Retinal pigment epithelial cell (primary cell): Measurements from ENCODE around the gene FLT3.

Source experiments
- DNase-seq: peaks from one replicate; pipeline ENCODE4 v3.0.0-alpha.2; 2010; ENCODE audit warnings: low read depth
- H3K4me3 ChIP-seq: 2 replicates; pipeline ENCODE4 v1.5.1; 2011; ENCODE audit warnings: mild to moderate bottlenecking, low read length, control low read depth, moderate library complexity
- CTCF ChIP-seq: conservative IDR thresholded peaks from 2 replicates; pipeline ENCODE4 v1.5.1; 2011; ENCODE audit warnings: low read depth, low read length, control low read depth, inconsistent platforms

Gene FLT3

GRCh38 chr13:28137596-28137995 is 37.2 kb upstream of the FLT3 start:
- DNase-seq: no peak
- H3K4me3 ChIP-seq: peak overlapping the region; percentile 93
- TF ChIP-seq CTCF: no peak

GRCh38 chr13:28136916-28137315 is 36.5 kb upstream of the FLT3 start:
- DNase-seq: no peak
- TF ChIP-seq CTCF: no peak
- H3K4me3 ChIP-seq: peak overlapping the region; percentile 93

- no peak overlapping the region for H3K4me3 ChIP-seq
- no peak for DNase-seq
- TF ChIP-seq CTCF: no peak
These were observed 31.3 kb upstream of the FLT3 start for GRCh38 chr13:28131646-28132045.

- TF ChIP-seq CTCF: no peak
- DNase-seq: no peak
- no peak overlapping the region for H3K4me3 ChIP-seq
These were observed 29.7 kb upstream of the FLT3 start for GRCh38 chr13:28129911-28130693.

- TF ChIP-seq CTCF: no peak
- no peak for DNase-seq
- no peak overlapping the region for H3K4me3 ChIP-seq
These were observed 28.6 kb upstream of the FLT3 start for GRCh38 chr13:28128926-28129325.

- DNase-seq: no peak
- no peak overlapping the region for H3K4me3 ChIP-seq
- no peak for TF ChIP-seq CTCF
These were observed 27.7 kb upstream of the FLT3 start for GRCh38 chr13:28128030-28128429.

GRCh38 chr13:28121224-28121623 is 20.8 kb upstream of the FLT3 start:
- no peak overlapping the region for H3K4me3 ChIP-seq
- TF ChIP-seq CTCF: no peak
- DNase-seq: no peak
